GM10248 (cell line): Measurements from ENCODE around the gene C3orf20.

Experiments
- CTCF ChIA-PET: fragments of 300-600 bp; sonication (Branson Sonifier 250); formaldehyde crosslinking; extraction: SDS; loops from one replicate; lab custom pipeline; 2021; ENCODE audit warnings: antibody characterized with exemption; lab: Yijun Ruan, JAX
- POLR2A ChIA-PET: fragments of 350-650 bp; sonication (Branson Sonifier 250); formaldehyde crosslinking; extraction: SDS; loops from one replicate; lab custom pipeline; 2020; ENCODE audit warnings: antibody characterized with exemption; lab: Yijun Ruan, JAX
- DNase-seq: peaks from one replicate; pipeline ENCODE4 v3.0.0; 2012; ENCODE audit errors: extremely low spot score
- CTCF ChIP-seq: IDR thresholded peaks from 2 replicates; pipeline ENCODE4 v1.5.1; 2012; ENCODE audit warnings: mild to moderate bottlenecking, low read depth; ENCODE audit errors: extremely low read depth, missing control alignments, control extremely low read depth

Gene C3orf20

GRCh38 chr3:14802381-14802731, 127.4 kb downstream of the C3orf20 start:
- ChIA-PET CTCF (no interaction called here), POLR2A (no interaction called here)
- TF ChIP-seq CTCF: no peak
- DNase-seq: no peak

DNA sequence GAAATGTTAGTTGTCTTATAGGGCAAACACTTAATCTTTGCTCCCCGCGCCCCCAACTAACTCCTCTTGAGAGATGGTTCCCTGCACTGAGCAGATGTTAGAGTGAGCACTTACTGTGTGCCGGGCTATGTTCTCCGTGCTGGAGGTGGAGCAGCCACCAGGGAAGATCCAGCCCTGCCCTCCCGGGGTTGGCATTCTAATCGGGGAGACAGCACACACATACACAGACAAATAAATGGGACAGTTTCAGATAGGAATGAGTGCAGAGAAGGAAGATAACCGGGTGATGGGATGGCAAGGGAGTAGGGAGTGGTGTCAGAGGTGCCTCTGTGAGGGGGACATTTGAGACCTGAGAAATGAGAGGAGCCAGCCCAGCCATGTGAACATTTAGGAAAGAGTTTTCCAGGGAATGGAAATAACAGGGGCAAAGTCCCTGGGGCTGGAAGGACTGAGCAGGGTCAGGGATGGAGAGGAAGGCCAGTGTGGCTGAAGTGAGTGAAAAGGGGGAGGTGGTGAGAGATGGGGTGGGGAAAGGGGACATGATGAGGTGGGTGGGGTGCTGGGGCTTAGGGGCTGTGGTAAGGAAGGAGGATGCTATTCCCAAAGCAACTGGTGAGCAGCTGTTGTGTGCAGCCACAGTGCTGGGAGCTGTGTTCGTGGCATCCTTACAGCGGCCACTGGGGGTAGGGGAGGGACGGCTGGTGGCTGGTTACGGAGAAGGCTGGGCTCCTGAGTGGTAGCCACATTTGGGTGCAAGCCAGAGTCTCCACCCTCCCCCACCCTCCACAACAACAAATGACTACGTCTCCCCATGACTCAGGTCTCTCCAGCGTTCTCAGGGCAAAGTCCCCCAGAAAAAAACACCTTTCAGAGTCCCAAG, 128.4 kb downstream of the C3orf20 start:
- POLR2A ChIA-PET: no interaction called here
- DNase-seq: no peak
- CTCF ChIA-PET: no interaction called here
- no peak for TF ChIP-seq CTCF

GRCh38 chr3:14803981-14804834, 129.3 kb downstream of the C3orf20 start:
- CTCF ChIA-PET: interaction anchor here (0.9 kb wide), 1 partner anchor 23 kb away, joined by 3 read pairs; no protein-coding TSS in a partner anchor
- DNase-seq: no peak
- TF ChIP-seq CTCF: no peak
- POLR2A ChIA-PET: no interaction called here

DNA sequence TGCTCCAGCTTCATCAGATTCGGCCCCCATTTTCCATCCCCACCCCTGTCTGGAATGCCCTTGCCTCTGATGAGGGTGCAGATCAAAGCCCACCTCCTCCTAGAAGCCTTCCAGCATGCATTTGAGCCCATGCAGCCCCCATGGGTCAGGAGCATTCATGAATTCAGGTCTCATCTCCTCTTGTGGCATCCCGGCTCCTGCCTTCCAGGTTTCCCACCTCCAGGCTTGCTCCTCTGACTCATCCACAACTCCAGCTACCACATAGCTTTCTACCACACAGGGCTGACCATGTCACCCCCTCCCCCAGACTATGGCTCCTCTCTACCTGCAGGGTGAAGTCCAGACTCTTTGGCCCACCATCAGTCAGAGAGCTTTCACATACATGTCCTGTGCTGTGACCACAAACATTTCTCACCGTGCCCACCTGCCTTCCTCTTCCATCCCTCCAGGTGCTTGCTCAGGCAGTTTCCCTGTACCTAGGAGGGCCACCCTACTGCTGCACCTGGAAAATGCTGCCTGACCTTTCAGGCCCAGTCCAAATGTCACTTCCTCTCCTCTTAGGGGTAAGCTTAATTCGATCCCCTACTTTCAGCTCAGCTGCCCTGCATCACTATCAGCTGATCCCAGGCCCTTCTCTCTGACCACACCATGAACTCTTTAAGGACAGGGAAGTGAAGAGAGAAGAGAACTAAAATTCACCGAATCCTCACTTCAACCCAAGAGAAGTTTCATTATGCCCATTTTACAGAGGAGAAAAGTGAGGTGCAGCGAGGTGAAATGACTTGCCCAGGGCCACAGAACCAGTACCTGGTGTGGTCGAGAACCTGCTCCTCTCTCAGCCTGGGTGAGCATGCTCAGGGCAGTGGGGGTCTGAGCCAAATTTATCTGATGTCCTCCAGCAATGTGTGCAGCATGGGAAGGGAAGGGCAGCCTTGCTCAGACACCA, 130.2 kb downstream of the C3orf20 start:
- DNase-seq: no peak
- POLR2A ChIA-PET: no interaction called here
- TF ChIP-seq CTCF: no peak
- CTCF ChIA-PET: interaction anchor here (0.9 to 1.1 kb wide), 2 partner anchors 24 to 28 kb away, joined by 3 read pairs; no protein-coding TSS in a partner anchor

DNA sequence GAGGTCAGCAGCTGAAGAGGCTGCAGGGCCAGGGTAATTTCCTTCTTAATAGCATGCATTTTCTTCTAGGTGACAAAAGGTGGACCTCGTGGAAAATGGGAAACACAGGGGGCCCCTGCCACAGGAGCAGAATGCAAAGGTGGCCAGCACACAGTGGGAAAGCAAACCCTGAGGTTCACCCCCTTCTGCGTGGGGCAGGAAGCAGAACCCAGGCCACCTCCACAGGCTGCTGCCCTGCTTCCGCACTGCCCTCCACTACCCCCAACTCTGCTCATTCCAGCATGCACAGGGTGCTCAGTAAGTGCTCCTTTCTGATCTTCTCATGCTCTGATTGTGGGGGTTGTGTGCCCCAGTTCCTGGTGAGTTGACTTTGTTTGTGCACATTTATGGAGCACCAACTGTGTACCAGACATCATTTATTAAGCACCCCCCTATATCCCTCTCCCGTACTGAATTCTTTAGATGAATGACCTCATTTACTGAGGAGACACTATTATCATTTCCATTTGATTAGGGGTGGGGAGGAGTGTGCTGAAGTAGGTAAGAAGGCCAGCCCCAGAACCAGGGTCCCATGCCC, 131.1 kb downstream of the C3orf20 start:
- ChIA-PET POLR2A (no interaction called here), CTCF (interaction anchor here (1.0 to 1.5 kb wide), 3 partner anchors 15 to 29 kb away, joined by 3 read pairs; no protein-coding TSS in a partner anchor)
- DNase-seq: no peak
- TF ChIP-seq CTCF: no peak
